Measurements from ENCODE around the gene BEST1. TPM values are rescaled to one million over a fixed set of nuclear protein-coding genes. Genes with fewer than 3 reads are reported as not detected.

BEST1 gene
- total and polyA plus RNA-seq, 2 of the 13 experiments (the other 11 are each of a cell fraction or from before 2014, with no cell fraction given) = 0.09 to 0.65 TPM

DNA sequence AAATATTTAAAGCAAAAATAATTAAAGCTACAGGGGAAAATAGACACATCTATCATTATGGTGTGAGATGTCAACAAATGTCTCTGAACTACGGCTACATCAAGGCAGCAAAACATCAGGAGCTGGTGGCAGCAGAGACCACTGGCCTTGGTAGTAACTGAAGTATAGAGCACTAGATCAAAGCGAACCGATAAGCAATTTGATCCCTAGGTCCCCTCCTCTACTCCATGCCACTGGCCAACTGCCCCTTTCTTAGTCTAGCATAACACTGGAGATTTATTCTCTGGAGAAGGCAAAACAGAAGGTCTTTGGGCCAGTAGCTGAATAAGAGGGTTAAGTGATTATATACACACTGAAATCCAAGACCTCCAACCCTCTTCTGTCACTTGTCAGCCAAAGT, 19.2 kb upstream of the BEST1 start (continued):
- TF ChIP-seq PCBP1 (IDR thresholded peaks at IDR 0.05; ENCODE audit: borderline replicate concordance, low read depth, low read length) (no peak), ZSCAN20 (CRISPR knock-in tag; IDR thresholded peaks at IDR 0.05; ENCODE audit: borderline replicate concordance) (no peak), SOX13 (IDR thresholded peaks at IDR 0.05) (no peak), SOX13 (CRISPR knock-in tag; conservative IDR thresholded peaks at IDR 0.05 in 1 of 2, IDR thresholded peaks at IDR 0.05 in 1 of 2) (0 out of 4 replicates have a peak, but pooled peaks of 1 of the 2 experiments have one; percentile 18), KMT2A (CRISPR knock-in tag; IDR thresholded peaks at IDR 0.05) (no peak)

DNA sequence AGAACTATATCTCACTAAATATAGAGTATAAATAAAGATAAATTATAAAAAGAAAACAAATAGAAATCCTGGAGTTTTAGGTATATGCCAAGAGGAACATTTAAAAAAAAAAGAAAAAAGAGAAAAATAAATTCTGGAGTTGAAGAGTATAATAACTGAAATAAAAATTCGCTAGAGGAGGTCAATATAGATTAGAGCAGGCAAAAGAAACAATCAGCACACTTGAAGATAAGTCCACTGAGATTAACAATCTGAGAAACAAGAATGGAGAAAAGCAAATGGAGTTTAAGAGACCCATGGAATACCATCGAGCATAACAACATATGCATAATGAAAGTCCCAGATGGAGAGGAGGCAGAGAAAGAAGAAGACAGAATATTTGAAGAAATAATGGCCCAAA, 14.3 kb upstream of the BEST1 start:
- FAIRE-seq (no peak), ATAC-seq (no peak), DNase-seq (ENCODE audit: low spot score) (no peak)
- Histone ChIP-seq H3K4me2 (ENCODE audit: low read depth, low read length) (no peak overlapping the region), H3K9me3 (ENCODE audit: low read length) (no peaks in the 10 kb centered on the region), H3K27me3 (ENCODE audit: control insufficient read depth in 1 of 2, insufficient read depth in 2 of 2, low read length in 2 of 2) (no peaks in the 10 kb centered on the region; a peak in 1 of 5 replicates), H4K20me1 (ENCODE audit: insufficient read depth, low read length) (no peaks in the 10 kb centered on the region), H3K4me3 (replicated peaks in 1 of 3; ENCODE audit: insufficient read depth in 1 of 3, low read depth in 2 of 3, low read length in 3 of 3) (no peak overlapping the region), H3K27ac (ENCODE audit: extremely low read length, insufficient read depth, low read length) (no peak overlapping the region), H2AFZ (ENCODE audit: low read length) (no peak overlapping the region), H3K79me2 (ENCODE audit: insufficient read depth, low read length) (no peaks in the 10 kb centered on the region), H3K36me3 (replicated peaks in 1 of 2; ENCODE audit: control insufficient read depth in 1 of 2, insufficient read depth in 2 of 2, low read length in 2 of 2) (no peaks in the 10 kb centered on the region), H3K4me1 (ENCODE audit: insufficient read depth, low read length) (peaks cover 7% of the 10 kb centered on the region), H3K9ac (ENCODE audit: insufficient read depth, low read depth, low read length) (no peak overlapping the region)
- CTCF ChIA-PET (ENCODE audit: low intra/inter-chr PET ratio, low total read pairs) = no interaction called here
- in situ Hi-C loops (cut with HindIII; ENCODE audit: extremely low pct_ligation_motif_present, low pct_unique_long_range_greater_than_20kb) = no loop called here
- BruUV-seq (replicated peaks) = no TSS peak
- WGBS (ENCODE audit: low lambda C conversion rate) = 0% methylated on average over 2 of the region's 2 CpGs
- no peak for TF ChIP-seq ZFP36 (IDR thresholded peaks at IDR 0.05; ENCODE audit: borderline replicate concordance, low read depth, low read length, partially characterized antibody)
- TF ChIP-seq, protein P1, sequence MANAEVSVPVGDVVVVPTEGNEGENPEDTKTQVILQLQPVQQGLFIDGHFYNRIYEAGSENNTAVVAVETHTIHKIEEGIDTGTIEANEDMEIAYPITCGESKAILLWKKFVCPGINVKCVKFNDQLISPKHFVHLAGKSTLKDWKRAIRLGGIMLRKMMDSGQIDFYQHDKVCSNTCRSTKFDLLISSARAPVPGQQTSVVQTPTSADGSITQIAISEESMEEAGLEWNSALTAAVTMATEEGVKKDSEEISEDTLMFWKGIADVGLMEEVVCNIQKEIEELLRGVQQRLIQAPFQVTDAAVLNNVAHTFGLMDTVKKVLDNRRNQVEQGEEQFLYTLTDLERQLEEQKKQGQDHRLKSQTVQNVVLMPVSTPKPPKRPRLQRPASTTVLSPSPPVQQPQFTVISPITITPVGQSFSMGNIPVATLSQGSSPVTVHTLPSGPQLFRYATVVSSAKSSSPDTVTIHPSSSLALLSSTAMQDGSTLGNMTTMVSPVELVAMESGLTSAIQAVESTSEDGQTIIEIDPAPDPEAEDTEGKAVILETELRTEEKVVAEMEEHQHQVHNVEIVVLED (CRISPR knock-in tag; IDR thresholded peaks at IDR 0.05; ENCODE audit: borderline replicate concordance) = no peak
- intact Hi-C loops (cut with micrococcal nuclease; ENCODE audit: unreplicated experiment) = no loop called here
- POLR2A ChIA-PET = no interaction called here
